IMR-90 (cell line): ENCODE results near the gene AHCTF1. TPM values are rescaled to one million over a fixed set of nuclear protein-coding genes. Genes with fewer than 3 reads are reported as not detected.
A peak's percentile ranks its signal among the peaks of the same experiment; 100 is the strongest.

Source experiments
- ATAC-seq: fragments of 200-7000 bp; cut with Tn5 transposase; 2 replicates; pipeline ENCODE4 v1.9.1; 2020; ENCODE audit warnings: low read depth, mild to moderate bottlenecking, moderate library complexity
- BruUV-seq: library from RNA; stranded (reverse); fragments of 400-500 nt; replicated peaks from 2 replicates; lab custom pipeline; 2021; lab: Mats Ljungman, UMichigan
- CTCF ChIA-PET: fragments of 300-600 bp; formaldehyde crosslinking; extraction: SDS; loops from one replicate; lab custom pipeline; 2021; ENCODE audit warnings: antibody characterized with exemption; lab: Yijun Ruan, JAX
- POLR2A ChIA-PET: fragments of 300-600 bp; sonication (Branson Sonifier 250); formaldehyde crosslinking; loops from one replicate; lab custom pipeline; 2022; ENCODE audit warnings: antibody characterized with exemption; ENCODE audit not compliant: unreplicated experiment; lab: Charles Lee
- DNase-seq: peaks from one replicate; pipeline ENCODE4 v3.0.0; 2013
- H2AFZ ChIP-seq: replicated peaks from 2 replicates; pipeline ENCODE3; 2013; ENCODE audit warnings: low read length, mild to moderate bottlenecking; ENCODE audit not compliant: poor library complexity
- H2AK5ac ChIP-seq: 2 replicates; pipeline ENCODE4 v1.6.1; 2013; ENCODE audit warnings: low read depth, low read length, inconsistent platforms
- H2AK9ac ChIP-seq: replicated peaks from 2 replicates; pipeline ENCODE3; 2013; ENCODE audit warnings: mild to moderate bottlenecking, low read depth, low read length, moderate library complexity; ENCODE audit not compliant: poor library complexity
- H2BK120ac ChIP-seq: 2 replicates; pipeline ENCODE4 v1.6.1; 2013; ENCODE audit warnings: low read depth, low read length, inconsistent platforms
- H2BK15ac ChIP-seq: 3 replicates; pipeline ENCODE4 v1.6.1; 2013; ENCODE audit warnings: low read depth, low read length, inconsistent platforms
- H2BK20ac ChIP-seq: 2 replicates; pipeline ENCODE4 v1.6.1; 2013; ENCODE audit warnings: low read depth, mild to moderate bottlenecking, inconsistent platforms, low read length, moderate library complexity
- H2BK5ac ChIP-seq: 2 replicates; pipeline ENCODE4 v1.6.1; 2013; ENCODE audit warnings: mild to moderate bottlenecking, low read depth, low read length, inconsistent platforms; ENCODE audit not compliant: poor library complexity, severe bottlenecking
- H3K14ac ChIP-seq: replicated peaks from 2 replicates; pipeline ENCODE4 v1.6.1; 2013; ENCODE audit warnings: low read depth, low read length, inconsistent platforms
- H3K18ac ChIP-seq: 2 replicates; pipeline ENCODE4 v1.6.1; 2013; ENCODE audit warnings: low read depth, low read length, control low read depth
- H3K23ac ChIP-seq: 2 replicates; pipeline ENCODE4 v1.6.1; 2013; ENCODE audit warnings: low read depth, low read length, inconsistent platforms
- H3K27ac ChIP-seq: 2 replicates; pipeline ENCODE4 v1.5.1; 2013; ENCODE audit warnings: mild to moderate bottlenecking, control low read depth, low read length; ENCODE audit not compliant: insufficient read depth
- H3K27me3 ChIP-seq: 2 replicates; pipeline ENCODE4 v1.6.1; 2013; ENCODE audit warnings: low read length; ENCODE audit not compliant: control insufficient read depth, insufficient read depth
- H3K36me3 ChIP-seq: 2 replicates; pipeline ENCODE4 v1.6.1; 2013; ENCODE audit warnings: low read length, mixed read lengths; ENCODE audit not compliant: control insufficient read depth, insufficient read depth
- H3K4ac ChIP-seq: 2 replicates; pipeline ENCODE4 v1.6.1; 2013; ENCODE audit warnings: low read depth, low read length, inconsistent platforms
- H3K4me1 ChIP-seq: 2 replicates; pipeline ENCODE4 v1.6.1; 2013; ENCODE audit warnings: low read length, mixed read lengths; ENCODE audit not compliant: control insufficient read depth, insufficient read depth
- H3K4me2 ChIP-seq: 2 replicates; pipeline ENCODE4 v1.6.1; 2013; ENCODE audit warnings: low read depth, mild to moderate bottlenecking, control low read depth, low read length, moderate library complexity
- H3K4me3 ChIP-seq: 2 replicates; pipeline ENCODE4 v1.5.1; 2013; ENCODE audit warnings: low read depth, mild to moderate bottlenecking, control low read depth, low read length, moderate library complexity; ENCODE audit not compliant: insufficient read depth
- H3K56ac ChIP-seq: 2 replicates; pipeline ENCODE4 v1.6.1; 2013; ENCODE audit warnings: low read length, inconsistent platforms; ENCODE audit not compliant: insufficient read depth; ENCODE audit errors: extremely low read depth
- H3K79me1 ChIP-seq, 2 experiments: 2 replicates each; pipeline ENCODE4 v1.6.1; 2013; ENCODE audit warnings: low read length in 2 of 2, inconsistent platforms in 1 of 2, low read depth in 1 of 2
- H3K9ac ChIP-seq: 2 replicates; pipeline ENCODE4 v1.6.1; 2013; ENCODE audit warnings: low read depth, low read length, control low read depth
- H3K9me1 ChIP-seq: 2 replicates; pipeline ENCODE4 v1.6.1; 2013; ENCODE audit warnings: low read length, inconsistent platforms; ENCODE audit not compliant: insufficient read depth
- H3K9me3 ChIP-seq: 2 replicates; pipeline ENCODE4 v1.6.1; 2013; ENCODE audit warnings: low read length; ENCODE audit not compliant: control insufficient read depth, insufficient read depth
- H4K20me1 ChIP-seq: 2 replicates; pipeline ENCODE4 v1.6.1; 2013; ENCODE audit warnings: low read length, inconsistent platforms; ENCODE audit not compliant: insufficient read depth
- H4K5ac ChIP-seq: 2 replicates; pipeline ENCODE4 v1.6.1; 2013; ENCODE audit warnings: mild to moderate bottlenecking, low read depth, low read length, control low read depth
- H4K8ac ChIP-seq, 2 experiments: 2 replicates each; pipeline ENCODE4 v1.6.1; 2013; ENCODE audit warnings: low read depth in 2 of 2, low read length in 2 of 2, control low read depth in 1 of 2, inconsistent platforms in 1 of 2
- H4K91ac ChIP-seq: 2 replicates; pipeline ENCODE4 v1.6.1; 2013; ENCODE audit warnings: low read depth, low read length, inconsistent platforms; ENCODE audit not compliant: insufficient read depth
- BHLHE40 ChIP-seq: fragments of 150-350 bp; IDR thresholded peaks from 2 replicates; pipeline ENCODE4 v1.6.1; 2016; ENCODE audit warnings: mild to moderate bottlenecking, low read depth, low read length
- ELK1 ChIP-seq: fragments of 150-350 bp; IDR thresholded peaks from 2 replicates; pipeline ENCODE4 v1.6.1; 2016; ENCODE audit warnings: low read depth, mild to moderate bottlenecking, low read length, moderate library complexity, borderline replicate concordance
- FOS ChIP-seq: fragments of 150-350 bp; IDR thresholded peaks from 2 replicates; pipeline ENCODE4 v1.6.1; 2016; ENCODE audit warnings: low read depth, low read length
- MAFK ChIP-seq: IDR thresholded peaks from 2 replicates; pipeline ENCODE4 v1.6.1; 2012; ENCODE audit warnings: low read depth, low read length, improper control_type of control experiment
- MXI1 ChIP-seq: IDR thresholded peaks from 2 replicates; pipeline ENCODE4 v1.6.1; 2012; ENCODE audit warnings: low read depth, mild to moderate bottlenecking, low read length, moderate library complexity, borderline replicate concordance
- NFE2L2 ChIP-seq: fragments of 150-350 bp; IDR thresholded peaks from 2 replicates; pipeline ENCODE4 v1.6.1; 2016; ENCODE audit warnings: low read depth, mild to moderate bottlenecking, low read length
- POLR2A ChIP-seq: IDR thresholded peaks from 2 replicates; pipeline ENCODE4 v1.6.1; 2012; ENCODE audit warnings: mild to moderate bottlenecking, low read depth, low read length
- RAD21 ChIP-seq: IDR thresholded peaks from 2 replicates; pipeline ENCODE4 v1.6.1; 2012; ENCODE audit warnings: low read length, improper control_type of control experiment
- RCOR1 ChIP-seq: IDR thresholded peaks from 2 replicates; pipeline ENCODE4 v1.6.1; 2012; ENCODE audit warnings: mild to moderate bottlenecking, low read length, improper control_type of control experiment; ENCODE audit not compliant: insufficient replicate concordance
- RFX5 ChIP-seq: IDR thresholded peaks from 2 replicates; pipeline ENCODE4 v1.8.0; 2012; ENCODE audit warnings: low read depth, mild to moderate bottlenecking, low read length, moderate library complexity
- SMC3 ChIP-seq: fragments of 150-350 bp; IDR thresholded peaks from 2 replicates; pipeline ENCODE4 v1.6.1; 2016; ENCODE audit warnings: low read depth, mild to moderate bottlenecking, antibody characterized with exemption, low read length, moderate library complexity
- WGBS, 2 experiments: methylation state at CpG; one replicate each; pipeline versions ENCODE4 v1.1.5 to v1.1.7; 2013; ENCODE audit warnings: missing lambda C conversion rate in 2 of 2; ENCODE audit not compliant: insufficient read length in 1 of 2; ENCODE audit errors: extremely low coverage in 2 of 2; 5-methylcytosine and 5-hydroxymethylcytosine counted together
- dilution Hi-C: fragments of 300-500 bp; cut with HindIII; formaldehyde crosslinking; loops from one replicate; pipeline ENCODE4 v1.14.3; 2018; ENCODE audit warnings: low sequenced_read_pairs; ENCODE audit not compliant: unreplicated experiment
- in situ Hi-C: fragments of 300-500 bp; cut with MboI; formaldehyde crosslinking; loops from 3 replicates; pipeline ENCODE4 v1.14.3; 2019; ENCODE audit warnings: low sequenced_read_pairs, inconsistent platforms, mixed read lengths
- intact Hi-C: fragments of 100-400 bp; cut with micrococcal nuclease; formaldehyde crosslinking; loops from 2 replicates; pipeline ENCODE4 v1.10.0; 2022
- polyA plus RNA-seq, 3 experiments: library from polyadenylated mRNA; depleted of rRNA; stranded (reverse); fragments of >200 nt; gene quantifications; 2 replicates each; pipeline ENCODE4 v1.2.3, GENCODE V29; 2012; ENCODE audit warnings: low replicate concordance in 1 of 3
- total RNA-seq: library from RNA; depleted of rRNA; stranded (reverse); fragments of >200 nt; gene quantifications from 2 replicates; pipeline ENCODE4 v1.2.3, GENCODE V29; 2012

The AHCTF1 gene
- total and polyA plus RNA-seq, 2 of the 4 experiments (the other 2 are of a cell fraction): 8.9 to 29.0 TPM

- Histone ChIP-seq H2AK9ac (no peak overlapping the region), H2BK20ac (no peak overlapping the region), H3K27me3 (peaks cover 3% of the 10 kb centered on the region), H3K36me3 (no peaks in the 10 kb centered on the region), H2AK5ac (no peak overlapping the region), H4K20me1 (no peaks in the 10 kb centered on the region), H3K9ac (no peak overlapping the region), H3K4me3 (no peak overlapping the region), H3K4me1 (no peaks in the 10 kb centered on the region), H3K23ac (no peak overlapping the region), H2AFZ (no peak overlapping the region), H4K8ac (no peak overlapping the region), H3K4ac (no peak overlapping the region), H2BK120ac (no peak overlapping the region), H3K79me1 (no peaks in the 10 kb centered on the region), H3K56ac (no peak overlapping the region), H3K27ac (no peak overlapping the region), H3K9me1 (no peaks in the 10 kb centered on the region), H3K4me2 (no peak overlapping the region), H4K5ac (no peak overlapping the region), H3K9me3 (peaks cover 10% of the 10 kb centered on the region; the same call in 1 of the 2 replicates), H3K18ac (no peak overlapping the region), H3K14ac (no peak overlapping the region), H2BK5ac (peak overlapping the region; percentile 72), H2BK15ac (no peak overlapping the region), H4K91ac (no peak overlapping the region)
- dilution Hi-C loops (no loop called here), intact Hi-C loops (no loop called here), in situ Hi-C loops (no loop called here)
- POLR2A ChIA-PET: no interaction called here
- CTCF ChIA-PET: no interaction called here
- TF ChIP-seq SMC3 (no peak), NFE2L2 (no peak), FOS (no peak), MXI1 (no peak), MAFK (no peak), RFX5 (no peak), RCOR1 (no peak), RAD21 (no peak), ELK1 (no peak), POLR2A (no peak), BHLHE40 (no peak)
- DNase-seq: no peak
- ATAC-seq: no peak
- no TSS peak for BruUV-seq
- WGBS, 2 experiments: 91% methylated on average over 1 of the region's 1 CpG; no CpG with 5 or more reads in 1 of the 2 experiments
Measured at GRCh38 chr1:246825557-246826175, 106.1 kb downstream of the AHCTF1 start.
